Transverse colon (tissue), 4 donors: ENCODE measurements around the gene ING1. TPM values are rescaled to one million over a fixed set of nuclear protein-coding genes. Genes with fewer than 3 reads are reported as not detected.

Source experiments
- DNase-seq: peaks from one replicate; pipeline ENCODE4 v3.0.0-alpha.2; 2019
- H3K27ac ChIP-seq, 4 donors: fragments of 200-600 bp; sonication (generic); 2 replicates each; pipeline ENCODE4 v1.5.1; 2016 to 2018; ENCODE audit warnings: inconsistent platforms in 4 of 4
- H3K27me3 ChIP-seq: fragments of 200-600 bp; sonication (generic); 2 replicates; pipeline ENCODE4 v1.5.1; 2017; ENCODE audit warnings: inconsistent platforms
- H3K36me3 ChIP-seq, 4 donors: fragments of 200-600 bp; sonication (generic); 2 replicates each; pipeline ENCODE4 v1.5.1; 2017 to 2019; ENCODE audit warnings: inconsistent platforms in 4 of 4
- H3K4me1 ChIP-seq, 4 donors: fragments of 200-600 bp; sonication (generic); 2 replicates each; pipeline ENCODE4 v1.5.1; 2017 to 2020; ENCODE audit warnings: inconsistent platforms in 4 of 4
- H3K4me3 ChIP-seq, 4 donors: fragments of 200-600 bp; sonication (generic); 1 replicate in 1 of 4; 2 replicates in 3 of 4; pipeline versions ENCODE4 v1.5.1 to v1.6.1; 2017 to 2019; ENCODE audit warnings: inconsistent platforms in 4 of 4
- H3K9me3 ChIP-seq, 2 donors: fragments of 200-600 bp; sonication (generic); 2 replicates each; pipeline ENCODE4 v1.5.1; 2017 to 2019; ENCODE audit warnings: inconsistent platforms in 2 of 2
- EP300 ChIP-seq: sonication (generic); formaldehyde crosslinking; IDR thresholded peaks from one replicate; pipeline ENCODE4 v1.6.1; 2017; ENCODE audit warnings: antibody characterized with exemption, low read depth
- POLR2A ChIP-seq: fragments of 450-650 bp; IDR thresholded peaks from one replicate; pipeline ENCODE4 v1.6.1; 2016; ENCODE audit warnings: antibody characterized with exemption, mild to moderate bottlenecking, moderate library complexity
- POLR2AphosphoS5 ChIP-seq, 3 donors: sonication (generic); formaldehyde crosslinking; IDR thresholded peaks; one replicate each; pipeline ENCODE4 v1.6.1; 2016; ENCODE audit warnings: antibody characterized with exemption in 3 of 3
- WGBS, 2 donors: methylation state at CpG; one replicate each; pipeline ENCODE4 v1.1.5; 2018; ENCODE audit warnings: low coverage in 1 of 2; 5-methylcytosine and 5-hydroxymethylcytosine counted together
- in situ Hi-C, 4 donors: fragments of 200-750 bp; cut with MboI; loops; one replicate each; pipeline versions ENCODE4 v1.15.0 to v1.15.1; 2017; ENCODE audit warnings: low sequenced_read_pairs in 3 of 4, low pct_ligation_motif_present in 1 of 4, low pct_unique_long_range_greater_than_20kb in 1 of 4
- intact Hi-C: fragments of 100-400 bp; cut with DNase I; formaldehyde crosslinking; loops from one replicate; pipeline ENCODE4 v1.15.1; 2023; ENCODE audit warnings: low total_unique reads
- total RNA-seq, 4 donors: library from RNA; depleted of rRNA; stranded (reverse); fragments of >200 nt; gene quantifications; one replicate each; pipeline ENCODE4 v1.1.0, GENCODE V29; 2016
- TF ChIP-seq, protein P1 (sequence below), 5 experiments: fragments of 200-600 bp in 3 of 5; fragments of 450-650 bp in 2 of 5; sonication (generic) in 3 of 5; IDR thresholded peaks; 1 replicate in 2 of 5; 2 replicates in 3 of 5; pipeline ENCODE4 v1.5.1; 2016 to 2017; ENCODE audit warnings: antibody characterized with exemption in 5 of 5, inconsistent platforms in 3 of 5, mild to moderate bottlenecking in 2 of 5, moderate library complexity in 1 of 5

The ING1 gene
- total RNA-seq, 4 donors from 2014 or later = 14.9 to 35.5 (median 25.8) TPM

DNA sequence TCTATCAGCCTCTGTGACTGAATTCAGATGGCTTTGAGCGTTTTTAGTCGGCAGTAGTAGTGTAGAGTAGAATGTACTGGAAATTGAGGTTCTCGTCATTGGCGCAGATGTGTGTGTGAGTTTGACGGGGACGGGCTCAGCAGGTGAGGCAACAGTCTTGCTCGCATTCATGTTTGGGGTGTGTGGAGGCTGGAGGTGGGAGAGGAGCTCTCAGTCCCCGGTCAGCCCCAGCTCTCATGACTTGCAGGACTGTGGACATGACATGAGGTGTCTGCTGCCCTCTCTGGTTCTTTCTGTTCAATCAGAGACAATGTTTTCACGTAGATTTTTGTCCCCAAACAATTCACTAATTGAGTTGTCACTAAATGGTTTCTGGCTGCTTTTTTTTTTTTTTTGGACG, 57.2 kb downstream of the ING1 start:
- intact Hi-C loops = no loop called here
- Histone ChIP-seq H3K36me3 (no peaks in the 10 kb centered on the region), H3K27ac (no peak overlapping the region), H3K9me3 (no peaks in the 10 kb centered on the region), H3K4me3 (no peak overlapping the region), H3K4me1 (no peaks in the 10 kb centered on the region), H3K27me3 (no peaks in the 10 kb centered on the region)
- 43 to 78% methylated on average over 1 to 10 of the region's 10 CpGs for WGBS, 2 donors
- TF ChIP-seq POLR2AphosphoS5 (IDR thresholded peaks at IDR 0.05) = no peak
- TF ChIP-seq EP300 = no peak
- TF ChIP-seq, protein P1, sequence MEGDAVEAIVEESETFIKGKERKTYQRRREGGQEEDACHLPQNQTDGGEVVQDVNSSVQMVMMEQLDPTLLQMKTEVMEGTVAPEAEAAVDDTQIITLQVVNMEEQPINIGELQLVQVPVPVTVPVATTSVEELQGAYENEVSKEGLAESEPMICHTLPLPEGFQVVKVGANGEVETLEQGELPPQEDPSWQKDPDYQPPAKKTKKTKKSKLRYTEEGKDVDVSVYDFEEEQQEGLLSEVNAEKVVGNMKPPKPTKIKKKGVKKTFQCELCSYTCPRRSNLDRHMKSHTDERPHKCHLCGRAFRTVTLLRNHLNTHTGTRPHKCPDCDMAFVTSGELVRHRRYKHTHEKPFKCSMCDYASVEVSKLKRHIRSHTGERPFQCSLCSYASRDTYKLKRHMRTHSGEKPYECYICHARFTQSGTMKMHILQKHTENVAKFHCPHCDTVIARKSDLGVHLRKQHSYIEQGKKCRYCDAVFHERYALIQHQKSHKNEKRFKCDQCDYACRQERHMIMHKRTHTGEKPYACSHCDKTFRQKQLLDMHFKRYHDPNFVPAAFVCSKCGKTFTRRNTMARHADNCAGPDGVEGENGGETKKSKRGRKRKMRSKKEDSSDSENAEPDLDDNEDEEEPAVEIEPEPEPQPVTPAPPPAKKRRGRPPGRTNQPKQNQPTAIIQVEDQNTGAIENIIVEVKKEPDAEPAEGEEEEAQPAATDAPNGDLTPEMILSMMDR (IDR thresholded peaks at IDR 0.05) = no peak
- TF ChIP-seq POLR2A = no peak
- no peak for DNase-seq
- in situ Hi-C loops = no loop called here

DNA sequence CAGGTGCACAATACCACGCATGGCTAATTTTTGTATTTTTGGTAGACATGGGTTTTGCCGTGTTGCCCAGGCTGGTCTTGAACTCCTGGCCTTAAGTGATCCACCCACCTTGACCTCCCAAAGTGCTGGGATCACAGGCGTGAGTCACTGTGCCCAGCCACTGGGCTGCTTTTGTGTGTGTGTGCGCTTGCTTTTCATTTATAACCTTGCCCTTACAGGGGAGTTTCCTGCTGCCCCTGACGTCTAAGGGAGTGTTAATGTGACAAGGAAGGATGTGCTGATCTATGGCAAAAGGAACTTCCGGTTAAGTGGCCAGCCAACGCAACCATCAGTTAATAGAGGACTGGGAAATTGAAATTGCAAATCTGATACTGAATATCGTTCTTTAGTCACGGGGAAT, 57.7 kb downstream of the ING1 start:
- Histone ChIP-seq H3K4me3 (no peak overlapping the region), H3K4me1 (no peaks in the 10 kb centered on the region), H3K36me3 (no peaks in the 10 kb centered on the region), H3K9me3 (no peaks in the 10 kb centered on the region), H3K27ac (no peak overlapping the region), H3K27me3 (no peaks in the 10 kb centered on the region)
- 49 to 56% methylated on average over 7 to 9 of the region's 9 CpGs for WGBS, 2 donors
- intact Hi-C loops (no loop called here), in situ Hi-C loops (no loop called here)
- TF ChIP-seq POLR2AphosphoS5 (IDR thresholded peaks at IDR 0.05) (no peak), POLR2A (no peak), EP300 (no peak)
- TF ChIP-seq, protein P1 (IDR thresholded peaks at IDR 0.05) = no peak
- no peak for DNase-seq

GRCh38 chr13:110772091-110772984, 58.8 kb downstream of the ING1 start:
- DNase-seq = no peak
- no peak overlapping the region for H3K27ac ChIP-seq
- WGBS, 2 donors = 83 to 85% methylated on average over 6 to 13 of the region's 13 CpGs
- no peaks in the 10 kb centered on the region for H3K4me1 ChIP-seq
- TF ChIP-seq POLR2AphosphoS5 (IDR thresholded peaks at IDR 0.05) = no peak
- no peak for TF ChIP-seq EP300
- TF ChIP-seq POLR2A = no peak
- TF ChIP-seq, protein P1 (IDR thresholded peaks at IDR 0.05) = no peak
- intact Hi-C loops (no loop called here), in situ Hi-C loops (no loop called here)
- no peaks in the 10 kb centered on the region for H3K27me3 ChIP-seq
- no peaks in the 10 kb centered on the region for H3K36me3 ChIP-seq
- no peak overlapping the region for H3K4me3 ChIP-seq
- no peaks in the 10 kb centered on the region for H3K9me3 ChIP-seq

Other genes with a start within 250 kb of the ING1 start
- 10 to 100 TPM; 12.5 to 66.2 (median 54.1) TPM for gene RAB20, start 152.0 kb upstream of the ING1 start, total RNA-seq
- gene NAXD, start 98.2 kb upstream of the ING1 start, total RNA-seq = 10 to 100 TPM; 12.9 to 37.8 (median 33.3) TPM
- 100 to 1,000 TPM in 1 of 4 donors, 10 to 100 TPM in 3; 35.2 to 152 (median 56.2) TPM for gene CARS2, start 7.6 kb upstream of the ING1 start, total RNA-seq
- gene ANKRD10, start 201.4 kb downstream of the ING1 start, total RNA-seq = 100 to 1,000 TPM; 124 to 286 (median 188) TPM